IMR-90 (cell line): ENCODE data around the gene FBH1. TPM values are rescaled to one million over a fixed set of nuclear protein-coding genes. Genes with fewer than 3 reads are reported as not detected.

Experiments
- ATAC-seq: fragments of 200-7000 bp; cut with Tn5 transposase; 2 replicates; pipeline ENCODE4 v1.9.1; 2020; ENCODE audit warnings: low read depth, mild to moderate bottlenecking, moderate library complexity
- BruUV-seq: library from RNA; stranded (reverse); fragments of 400-500 nt; replicated peaks from 2 replicates; lab custom pipeline; 2021; lab: Mats Ljungman, UMichigan
- CTCF ChIA-PET: fragments of 300-600 bp; formaldehyde crosslinking; extraction: SDS; loops from one replicate; lab custom pipeline; 2021; ENCODE audit warnings: antibody characterized with exemption; lab: Yijun Ruan, JAX
- POLR2A ChIA-PET: fragments of 300-600 bp; sonication (Branson Sonifier 250); formaldehyde crosslinking; loops from one replicate; lab custom pipeline; 2022; ENCODE audit warnings: antibody characterized with exemption; ENCODE audit not compliant: unreplicated experiment; lab: Charles Lee
- DNase-seq: peaks from one replicate; pipeline ENCODE4 v3.0.0; 2013
- H2AFZ ChIP-seq: replicated peaks from 2 replicates; pipeline ENCODE3; 2013; ENCODE audit warnings: low read length, mild to moderate bottlenecking; ENCODE audit not compliant: poor library complexity
- H2AK5ac ChIP-seq: 2 replicates; pipeline ENCODE4 v1.6.1; 2013; ENCODE audit warnings: low read depth, low read length, inconsistent platforms
- H2AK9ac ChIP-seq: replicated peaks from 2 replicates; pipeline ENCODE3; 2013; ENCODE audit warnings: mild to moderate bottlenecking, low read depth, low read length, moderate library complexity; ENCODE audit not compliant: poor library complexity
- H2BK120ac ChIP-seq: 2 replicates; pipeline ENCODE4 v1.6.1; 2013; ENCODE audit warnings: low read depth, low read length, inconsistent platforms
- H2BK15ac ChIP-seq: 3 replicates; pipeline ENCODE4 v1.6.1; 2013; ENCODE audit warnings: low read depth, low read length, inconsistent platforms
- H2BK20ac ChIP-seq: 2 replicates; pipeline ENCODE4 v1.6.1; 2013; ENCODE audit warnings: low read depth, mild to moderate bottlenecking, inconsistent platforms, low read length, moderate library complexity
- H2BK5ac ChIP-seq: 2 replicates; pipeline ENCODE4 v1.6.1; 2013; ENCODE audit warnings: mild to moderate bottlenecking, low read depth, low read length, inconsistent platforms; ENCODE audit not compliant: poor library complexity, severe bottlenecking
- H3K14ac ChIP-seq: replicated peaks from 2 replicates; pipeline ENCODE4 v1.6.1; 2013; ENCODE audit warnings: low read depth, low read length, inconsistent platforms
- H3K18ac ChIP-seq: 2 replicates; pipeline ENCODE4 v1.6.1; 2013; ENCODE audit warnings: low read depth, low read length, control low read depth
- H3K23ac ChIP-seq: 2 replicates; pipeline ENCODE4 v1.6.1; 2013; ENCODE audit warnings: low read depth, low read length, inconsistent platforms
- H3K27ac ChIP-seq: 2 replicates; pipeline ENCODE4 v1.5.1; 2013; ENCODE audit warnings: mild to moderate bottlenecking, control low read depth, low read length; ENCODE audit not compliant: insufficient read depth
- H3K27me3 ChIP-seq: 2 replicates; pipeline ENCODE4 v1.6.1; 2013; ENCODE audit warnings: low read length; ENCODE audit not compliant: control insufficient read depth, insufficient read depth
- H3K36me3 ChIP-seq: 2 replicates; pipeline ENCODE4 v1.6.1; 2013; ENCODE audit warnings: low read length, mixed read lengths; ENCODE audit not compliant: control insufficient read depth, insufficient read depth
- H3K4ac ChIP-seq: 2 replicates; pipeline ENCODE4 v1.6.1; 2013; ENCODE audit warnings: low read depth, low read length, inconsistent platforms
- H3K4me1 ChIP-seq: 2 replicates; pipeline ENCODE4 v1.6.1; 2013; ENCODE audit warnings: low read length, mixed read lengths; ENCODE audit not compliant: control insufficient read depth, insufficient read depth
- H3K4me2 ChIP-seq: 2 replicates; pipeline ENCODE4 v1.6.1; 2013; ENCODE audit warnings: low read depth, mild to moderate bottlenecking, control low read depth, low read length, moderate library complexity
- H3K4me3 ChIP-seq: 2 replicates; pipeline ENCODE4 v1.5.1; 2013; ENCODE audit warnings: low read depth, mild to moderate bottlenecking, control low read depth, low read length, moderate library complexity; ENCODE audit not compliant: insufficient read depth
- H3K56ac ChIP-seq: 2 replicates; pipeline ENCODE4 v1.6.1; 2013; ENCODE audit warnings: low read length, inconsistent platforms; ENCODE audit not compliant: insufficient read depth; ENCODE audit errors: extremely low read depth
- H3K79me1 ChIP-seq, 2 experiments: 2 replicates each; pipeline ENCODE4 v1.6.1; 2013; ENCODE audit warnings: low read length in 2 of 2, inconsistent platforms in 1 of 2, low read depth in 1 of 2
- H3K9ac ChIP-seq: 2 replicates; pipeline ENCODE4 v1.6.1; 2013; ENCODE audit warnings: low read depth, low read length, control low read depth
- H3K9me1 ChIP-seq: 2 replicates; pipeline ENCODE4 v1.6.1; 2013; ENCODE audit warnings: low read length, inconsistent platforms; ENCODE audit not compliant: insufficient read depth
- H3K9me3 ChIP-seq: 2 replicates; pipeline ENCODE4 v1.6.1; 2013; ENCODE audit warnings: low read length; ENCODE audit not compliant: control insufficient read depth, insufficient read depth
- H4K20me1 ChIP-seq: 2 replicates; pipeline ENCODE4 v1.6.1; 2013; ENCODE audit warnings: low read length, inconsistent platforms; ENCODE audit not compliant: insufficient read depth
- H4K5ac ChIP-seq: 2 replicates; pipeline ENCODE4 v1.6.1; 2013; ENCODE audit warnings: mild to moderate bottlenecking, low read depth, low read length, control low read depth
- H4K8ac ChIP-seq, 2 experiments: 2 replicates each; pipeline ENCODE4 v1.6.1; 2013; ENCODE audit warnings: low read depth in 2 of 2, low read length in 2 of 2, control low read depth in 1 of 2, inconsistent platforms in 1 of 2
- H4K91ac ChIP-seq: 2 replicates; pipeline ENCODE4 v1.6.1; 2013; ENCODE audit warnings: low read depth, low read length, inconsistent platforms; ENCODE audit not compliant: insufficient read depth
- BHLHE40 ChIP-seq: fragments of 150-350 bp; IDR thresholded peaks from 2 replicates; pipeline ENCODE4 v1.6.1; 2016; ENCODE audit warnings: mild to moderate bottlenecking, low read depth, low read length
- FOS ChIP-seq: fragments of 150-350 bp; IDR thresholded peaks from 2 replicates; pipeline ENCODE4 v1.6.1; 2016; ENCODE audit warnings: low read depth, low read length
- MAFK ChIP-seq: IDR thresholded peaks from 2 replicates; pipeline ENCODE4 v1.6.1; 2012; ENCODE audit warnings: low read depth, low read length, improper control_type of control experiment
- MAZ ChIP-seq: IDR thresholded peaks from 2 replicates; pipeline ENCODE4 v1.6.1; 2012; ENCODE audit warnings: low read depth, mild to moderate bottlenecking, low read length, improper control_type of control experiment, moderate library complexity, borderline replicate concordance
- NFE2L2 ChIP-seq: fragments of 150-350 bp; IDR thresholded peaks from 2 replicates; pipeline ENCODE4 v1.6.1; 2016; ENCODE audit warnings: low read depth, mild to moderate bottlenecking, low read length
- POLR2A ChIP-seq: IDR thresholded peaks from 2 replicates; pipeline ENCODE4 v1.6.1; 2012; ENCODE audit warnings: mild to moderate bottlenecking, low read depth, low read length
- RAD21 ChIP-seq: IDR thresholded peaks from 2 replicates; pipeline ENCODE4 v1.6.1; 2012; ENCODE audit warnings: low read length, improper control_type of control experiment
- RCOR1 ChIP-seq: IDR thresholded peaks from 2 replicates; pipeline ENCODE4 v1.6.1; 2012; ENCODE audit warnings: mild to moderate bottlenecking, low read length, improper control_type of control experiment; ENCODE audit not compliant: insufficient replicate concordance
- RFX5 ChIP-seq: IDR thresholded peaks from 2 replicates; pipeline ENCODE4 v1.8.0; 2012; ENCODE audit warnings: low read depth, mild to moderate bottlenecking, low read length, moderate library complexity
- SMC3 ChIP-seq: fragments of 150-350 bp; IDR thresholded peaks from 2 replicates; pipeline ENCODE4 v1.6.1; 2016; ENCODE audit warnings: low read depth, mild to moderate bottlenecking, antibody characterized with exemption, low read length, moderate library complexity
- WGBS, 2 experiments: methylation state at CpG; one replicate each; pipeline versions ENCODE4 v1.1.5 to v1.1.7; 2013; ENCODE audit warnings: missing lambda C conversion rate in 2 of 2; ENCODE audit not compliant: insufficient read length in 1 of 2; ENCODE audit errors: extremely low coverage in 2 of 2; 5-methylcytosine and 5-hydroxymethylcytosine counted together
- dilution Hi-C: fragments of 300-500 bp; cut with HindIII; formaldehyde crosslinking; loops from one replicate; pipeline ENCODE4 v1.14.3; 2018; ENCODE audit warnings: low sequenced_read_pairs; ENCODE audit not compliant: unreplicated experiment
- in situ Hi-C: fragments of 300-500 bp; cut with MboI; formaldehyde crosslinking; loops from 3 replicates; pipeline ENCODE4 v1.14.3; 2019; ENCODE audit warnings: low sequenced_read_pairs, inconsistent platforms, mixed read lengths
- intact Hi-C: fragments of 100-400 bp; cut with micrococcal nuclease; formaldehyde crosslinking; loops from 2 replicates; pipeline ENCODE4 v1.10.0; 2022
- polyA plus RNA-seq, 3 experiments: library from polyadenylated mRNA; depleted of rRNA; stranded (reverse); fragments of >200 nt; gene quantifications; 2 replicates each; pipeline ENCODE4 v1.2.3, GENCODE V29; 2012; ENCODE audit warnings: low replicate concordance in 1 of 3
- total RNA-seq: library from RNA; depleted of rRNA; stranded (reverse); fragments of >200 nt; gene quantifications from 2 replicates; pipeline ENCODE4 v1.2.3, GENCODE V29; 2012
- TF ChIP-seq, protein P1 (sequence below): fragments of 150-350 bp; IDR thresholded peaks from 2 replicates; pipeline ENCODE4 v1.6.1; 2017; ENCODE audit warnings: mild to moderate bottlenecking, antibody characterized with exemption, low read length, low read depth
- TF ChIP-seq, protein P2 (sequence below): fragments of 150-350 bp; IDR thresholded peaks from 2 replicates; pipeline ENCODE4 v1.6.1; 2016; ENCODE audit warnings: low read depth, mild to moderate bottlenecking, low read length, moderate library complexity, borderline replicate concordance
- TF ChIP-seq, protein P3 (sequence below): conservative IDR thresholded peaks from 2 replicates; pipeline ENCODE4 v1.5.1; 2012; ENCODE audit warnings: mild to moderate bottlenecking, low read depth, low read length, improper control_type of control experiment

Gene FBH1
- total and polyA plus RNA-seq, 2 of the 4 experiments (the other 2 are of a cell fraction) = 59.3 to 72.2 TPM

DNA sequence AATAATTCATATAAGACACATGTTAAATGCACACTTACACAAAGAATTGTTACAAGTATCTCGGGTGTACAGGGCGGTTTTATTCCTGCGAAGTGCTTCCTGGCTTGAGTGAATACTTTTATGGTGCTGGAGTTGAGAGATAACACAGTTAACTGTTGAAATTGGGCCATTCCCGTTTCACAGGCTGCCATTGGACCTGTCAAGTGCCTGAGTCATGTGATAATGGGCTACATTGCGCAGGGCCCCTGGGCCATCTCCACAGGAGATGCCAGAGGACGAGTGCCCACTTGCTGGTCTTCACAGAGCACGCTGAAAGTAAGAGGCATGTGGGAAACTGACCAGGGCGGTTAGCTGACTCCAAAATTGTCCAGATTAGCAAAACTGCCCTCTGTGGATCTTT is 4.8 kb downstream of the FBH1 start:
- ATAC-seq (no peak), DNase-seq (no peak)
- POLR2A ChIA-PET = no interaction called here
- Histone ChIP-seq H4K5ac (no peak overlapping the region), H3K27ac (no peak overlapping the region), H2BK15ac (no peak overlapping the region), H3K56ac (no peak overlapping the region), H2AFZ (no peak overlapping the region), H3K79me1 (peaks cover 49 to 80% of the 10 kb centered on the region in 2 experiments), H2AK9ac (no peak overlapping the region), H3K4ac (no peak overlapping the region), H2AK5ac (no peak overlapping the region), H2BK5ac (no peak overlapping the region), H3K9ac (no peak overlapping the region), H3K14ac (no peak overlapping the region), H3K9me1 (peaks cover 15% of the 10 kb centered on the region), H3K18ac (no peak overlapping the region), H3K27me3 (no peaks in the 10 kb centered on the region), H2BK120ac (no peak overlapping the region), H4K20me1 (peaks cover 57% of the 10 kb centered on the region), H3K9me3 (peaks cover 4% of the 10 kb centered on the region), H3K36me3 (peaks cover 27% of the 10 kb centered on the region), H4K91ac (no peak overlapping the region), H3K23ac (no peak overlapping the region), H4K8ac (no peak overlapping the region), H3K4me1 (peaks cover 6% of the 10 kb centered on the region), H2BK20ac (no peak overlapping the region), H3K4me3 (no peak overlapping the region), H3K4me2 (no peak overlapping the region)
- 100% methylated on average over 3 of the region's 8 CpGs; no CpG with 5 or more reads in 1 of the 2 experiments for WGBS, 2 experiments
- CTCF ChIA-PET = no interaction called here
- in situ Hi-C loops = no loop called here
- no TSS peak for BruUV-seq
- dilution Hi-C loops = no loop called here
- TF ChIP-seq RAD21 (no peak), RCOR1 (no peak), MAFK (no peak), BHLHE40 (no peak), FOS (no peak), RFX5 (no peak), MAZ (no peak), SMC3 (no peak), NFE2L2 (no peak), POLR2A (no peak)
- TF ChIP-seq, protein P1, sequence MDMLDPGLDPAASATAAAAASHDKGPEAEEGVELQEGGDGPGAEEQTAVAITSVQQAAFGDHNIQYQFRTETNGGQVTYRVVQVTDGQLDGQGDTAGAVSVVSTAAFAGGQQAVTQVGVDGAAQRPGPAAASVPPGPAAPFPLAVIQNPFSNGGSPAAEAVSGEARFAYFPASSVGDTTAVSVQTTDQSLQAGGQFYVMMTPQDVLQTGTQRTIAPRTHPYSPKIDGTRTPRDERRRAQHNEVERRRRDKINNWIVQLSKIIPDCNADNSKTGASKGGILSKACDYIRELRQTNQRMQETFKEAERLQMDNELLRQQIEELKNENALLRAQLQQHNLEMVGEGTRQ = no peak
- TF ChIP-seq, protein P2, sequence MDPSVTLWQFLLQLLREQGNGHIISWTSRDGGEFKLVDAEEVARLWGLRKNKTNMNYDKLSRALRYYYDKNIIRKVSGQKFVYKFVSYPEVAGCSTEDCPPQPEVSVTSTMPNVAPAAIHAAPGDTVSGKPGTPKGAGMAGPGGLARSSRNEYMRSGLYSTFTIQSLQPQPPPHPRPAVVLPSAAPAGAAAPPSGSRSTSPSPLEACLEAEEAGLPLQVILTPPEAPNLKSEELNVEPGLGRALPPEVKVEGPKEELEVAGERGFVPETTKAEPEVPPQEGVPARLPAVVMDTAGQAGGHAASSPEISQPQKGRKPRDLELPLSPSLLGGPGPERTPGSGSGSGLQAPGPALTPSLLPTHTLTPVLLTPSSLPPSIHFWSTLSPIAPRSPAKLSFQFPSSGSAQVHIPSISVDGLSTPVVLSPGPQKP = no peak
- TF ChIP-seq, protein P3, sequence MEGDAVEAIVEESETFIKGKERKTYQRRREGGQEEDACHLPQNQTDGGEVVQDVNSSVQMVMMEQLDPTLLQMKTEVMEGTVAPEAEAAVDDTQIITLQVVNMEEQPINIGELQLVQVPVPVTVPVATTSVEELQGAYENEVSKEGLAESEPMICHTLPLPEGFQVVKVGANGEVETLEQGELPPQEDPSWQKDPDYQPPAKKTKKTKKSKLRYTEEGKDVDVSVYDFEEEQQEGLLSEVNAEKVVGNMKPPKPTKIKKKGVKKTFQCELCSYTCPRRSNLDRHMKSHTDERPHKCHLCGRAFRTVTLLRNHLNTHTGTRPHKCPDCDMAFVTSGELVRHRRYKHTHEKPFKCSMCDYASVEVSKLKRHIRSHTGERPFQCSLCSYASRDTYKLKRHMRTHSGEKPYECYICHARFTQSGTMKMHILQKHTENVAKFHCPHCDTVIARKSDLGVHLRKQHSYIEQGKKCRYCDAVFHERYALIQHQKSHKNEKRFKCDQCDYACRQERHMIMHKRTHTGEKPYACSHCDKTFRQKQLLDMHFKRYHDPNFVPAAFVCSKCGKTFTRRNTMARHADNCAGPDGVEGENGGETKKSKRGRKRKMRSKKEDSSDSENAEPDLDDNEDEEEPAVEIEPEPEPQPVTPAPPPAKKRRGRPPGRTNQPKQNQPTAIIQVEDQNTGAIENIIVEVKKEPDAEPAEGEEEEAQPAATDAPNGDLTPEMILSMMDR = no peak
- intact Hi-C loops = loop anchor here (5.0 kb wide), 1 partner anchor 32 kb away; no protein-coding TSS in a partner anchor
